Activated CD8-positive, alpha-beta memory T cell treated with anti-CD3 and anti-CD28 coated beads for 36 hours (primary cell): ENCODE results near the gene ALDH8A1. TPM values are rescaled to one million over a fixed set of nuclear protein-coding genes. Genes with fewer than 3 reads are reported as not detected.

Experiments
- CTCF ChIA-PET: fragments of 350-600 bp; sonication (Branson Sonifier 250); formaldehyde crosslinking; loops from one replicate; lab custom pipeline; 2021; ENCODE audit warnings: antibody characterized with exemption; lab: Charles Lee
- POLR2A ChIA-PET: fragments of 350-600 bp; sonication (Branson Sonifier 250); formaldehyde crosslinking; loops from one replicate; lab custom pipeline; 2021; ENCODE audit warnings: antibody characterized with exemption; lab: Charles Lee
- total RNA-seq, 2 experiments: library from RNA; stranded (reverse); gene quantifications; one replicate each; pipeline ENCODE4 v1.2.3, GENCODE V29; 2021

ALDH8A1 gene
- total RNA-seq, 2 experiments from 2014 or later: 0.84 to 0.91 TPM

- POLR2A ChIA-PET: no interaction called here
- CTCF ChIA-PET: no interaction called here
These were observed 4.5 kb upstream of the ALDH8A1 start for GRCh38 chr6:134954272-134955000.

- ChIA-PET POLR2A (no interaction called here), CTCF (no interaction called here)
These were observed 1.8 kb upstream of the ALDH8A1 start for GRCh38 chr6:134951494-134952263.

DNA sequence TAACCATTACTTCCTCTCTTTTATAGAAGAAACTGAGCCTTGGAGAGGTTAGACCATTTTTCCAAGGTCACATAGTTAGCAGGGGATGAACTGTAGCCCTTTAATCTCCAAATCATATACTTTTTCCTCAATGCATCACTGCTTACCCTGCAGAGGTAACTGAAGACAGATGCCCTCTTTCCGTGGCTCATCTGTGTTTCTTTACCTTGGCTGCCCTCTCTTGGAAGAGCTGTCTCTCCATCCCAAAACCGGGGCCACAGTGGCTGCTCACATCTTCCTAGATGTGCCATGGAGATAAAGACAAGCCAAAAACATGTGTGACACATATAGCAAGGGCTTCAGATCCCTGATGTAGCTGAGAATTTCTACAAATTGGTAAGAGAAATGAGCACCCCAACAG is 581 bp upstream of the ALDH8A1 start:
- ChIA-PET CTCF (no interaction called here), POLR2A (no interaction called here)

DNA sequence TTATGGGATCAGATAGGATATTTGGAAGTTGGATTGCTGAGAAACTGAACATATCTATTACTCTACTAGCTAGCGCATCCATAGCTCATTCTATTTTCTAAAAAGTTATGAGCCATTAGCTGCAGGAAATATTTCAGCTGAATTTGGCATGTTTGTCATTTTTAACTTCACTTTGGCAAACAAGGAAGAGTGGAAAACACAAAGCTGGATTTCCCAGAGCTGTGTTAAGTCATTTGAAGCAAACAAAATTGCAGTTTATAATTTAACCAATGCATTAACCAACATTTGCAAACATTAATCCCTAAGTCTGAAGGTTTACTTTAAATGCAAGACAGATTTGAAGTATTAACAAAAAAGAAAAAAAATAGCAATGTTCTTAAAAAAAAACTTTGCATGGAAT is 1.2 kb downstream of the ALDH8A1 start:
- ChIA-PET CTCF (interaction anchor here (1.4 kb wide), 1 partner anchor 8 kb away, joined by 3 read pairs; no protein-coding TSS in a partner anchor), POLR2A (no interaction called here)

GRCh38 chr6:134948142-134948541 is 1.8 kb downstream of the ALDH8A1 start:
- ChIA-PET POLR2A (no interaction called here), CTCF (interaction anchor here (0.7 kb wide), 1 partner anchor 655 kb away, joined by 3 read pairs; no protein-coding TSS in a partner anchor)

DNA sequence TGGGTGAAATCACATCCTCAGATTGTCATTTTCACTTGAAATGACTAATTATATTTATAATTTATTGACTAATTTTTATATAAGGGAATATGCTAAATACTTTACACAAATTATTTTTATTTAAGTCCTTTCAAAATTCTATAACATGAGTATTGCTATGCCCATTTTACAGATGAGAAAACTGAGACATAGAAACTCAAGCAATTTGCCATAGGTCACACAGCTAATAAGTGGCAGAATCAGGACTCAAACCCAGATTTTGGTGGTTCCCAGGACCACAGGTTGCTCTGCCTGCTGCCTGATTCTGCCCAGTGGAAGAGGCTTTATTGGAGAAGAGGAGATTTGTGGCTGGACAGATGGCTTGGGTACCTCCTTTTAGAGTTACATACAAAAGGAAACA is 4.9 kb downstream of the ALDH8A1 start:
- ChIA-PET CTCF (no interaction called here), POLR2A (no interaction called here)

DNA sequence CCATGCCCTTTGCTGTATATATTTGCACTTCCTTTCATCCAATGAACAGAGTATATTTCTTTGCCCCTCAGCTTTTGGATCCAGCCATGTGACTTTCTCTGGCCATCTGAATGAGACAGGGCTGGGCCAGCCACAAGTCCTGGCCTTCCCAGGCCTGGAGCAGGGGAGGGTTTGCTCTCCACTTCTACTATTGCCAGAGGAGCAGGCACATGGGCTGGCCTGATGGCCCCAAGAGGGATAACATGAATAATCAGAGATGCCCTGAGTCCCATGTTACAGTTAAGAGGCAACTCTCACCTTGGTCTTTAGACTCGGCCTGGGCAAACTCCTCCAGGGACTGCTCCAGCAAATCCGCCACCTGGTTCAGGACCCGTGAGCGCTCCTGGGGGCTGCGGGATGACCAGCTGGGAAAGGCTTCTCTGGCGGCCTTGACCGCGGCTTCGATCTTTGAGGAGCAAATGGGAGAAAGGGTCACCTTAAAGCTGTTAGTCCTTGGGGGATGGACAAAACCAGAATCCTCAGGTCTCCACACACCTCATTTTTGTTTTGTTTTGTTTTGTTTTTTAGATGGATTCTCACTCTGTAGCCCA is 6.3 kb downstream of the ALDH8A1 start:
- POLR2A ChIA-PET: no interaction called here
- CTCF ChIA-PET: no interaction called here

DNA sequence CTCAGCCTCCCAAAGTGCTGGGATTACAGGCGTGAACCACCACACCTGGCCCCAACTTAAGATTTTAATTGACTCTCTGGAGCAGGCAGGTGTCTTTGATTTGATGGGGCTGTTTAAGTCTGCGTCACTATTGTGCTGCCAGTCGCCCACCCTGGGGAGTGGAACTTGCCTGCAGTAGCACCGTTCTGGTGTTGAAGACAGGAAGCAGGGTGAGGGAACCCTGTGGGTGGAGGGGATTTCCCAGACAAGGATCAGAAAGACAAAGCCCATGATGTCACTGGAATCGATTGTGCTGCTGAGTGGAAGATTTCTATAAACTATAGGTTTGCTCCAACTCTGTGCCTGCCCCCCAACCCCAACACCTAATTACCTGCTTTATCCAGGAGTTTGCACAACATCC is 11.0 kb downstream of the ALDH8A1 start:
- CTCF ChIA-PET: no interaction called here
- POLR2A ChIA-PET: no interaction called here

GRCh38 chr6:134937426-134937825 is 12.5 kb downstream of the ALDH8A1 start:
- ChIA-PET CTCF (no interaction called here), POLR2A (no interaction called here)

DNA sequence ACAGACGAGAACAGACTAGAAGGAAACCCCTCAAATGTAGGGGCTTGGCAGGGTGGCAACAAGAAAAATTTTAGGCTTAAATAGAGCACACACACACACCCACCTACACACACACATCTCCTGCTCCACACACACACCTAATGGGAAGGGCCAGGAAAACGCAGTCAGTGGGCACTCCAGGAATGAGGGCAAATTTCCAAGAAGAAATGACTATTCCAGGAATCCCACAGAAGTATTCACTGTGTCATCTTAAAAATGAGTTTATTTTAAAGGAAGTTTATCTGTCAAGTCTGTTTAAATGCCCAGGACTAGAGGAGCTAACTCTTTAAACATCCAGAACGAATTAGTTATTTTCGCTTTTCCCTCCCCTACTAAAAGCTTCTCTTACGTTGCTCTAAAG is 13.0 kb downstream of the ALDH8A1 start:
- POLR2A ChIA-PET: no interaction called here
- CTCF ChIA-PET: no interaction called here

- ChIA-PET CTCF (no interaction called here), POLR2A (no interaction called here)
These were observed 13.4 kb downstream of the ALDH8A1 start for GRCh38 chr6:134936476-134936875.

- POLR2A ChIA-PET: no interaction called here
- CTCF ChIA-PET: no interaction called here
These were observed 15.0 kb downstream of the ALDH8A1 start for GRCh38 chr6:134934793-134935485.

- ChIA-PET POLR2A (no interaction called here), CTCF (interaction anchor here (1.1 kb wide), 1 partner anchor 8 kb away, joined by 3 read pairs; no protein-coding TSS in a partner anchor)
These were observed 17.1 kb downstream of the ALDH8A1 start for GRCh38 chr6:134932535-134933470.

DNA sequence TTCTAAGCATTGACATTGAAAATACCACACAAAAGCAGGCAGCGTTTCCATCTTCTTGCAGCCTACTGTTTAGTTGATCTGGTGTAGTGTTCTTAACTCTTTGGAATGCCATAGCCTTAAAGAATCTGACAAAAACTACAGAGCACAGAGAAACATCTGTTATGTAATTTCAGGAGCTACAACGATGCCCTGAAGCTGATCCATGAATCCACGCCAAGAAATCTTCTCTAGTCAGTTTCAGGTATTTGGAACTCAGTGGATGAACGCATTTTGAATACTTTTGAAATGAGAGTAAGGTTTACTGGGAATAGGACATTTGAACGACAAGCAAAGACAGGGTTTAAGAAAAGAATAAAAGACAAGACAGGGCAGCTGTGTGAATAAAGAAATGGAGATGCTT is 17.8 kb downstream of the ALDH8A1 start:
- ChIA-PET CTCF (interaction anchor here (1.1 kb wide), 1 partner anchor 9 kb away, joined by 3 read pairs; no protein-coding TSS in a partner anchor), POLR2A (no interaction called here)

GRCh38 chr6:134930463-134930862 is 19.4 kb downstream of the ALDH8A1 start:
- CTCF ChIA-PET: no interaction called here
- POLR2A ChIA-PET: no interaction called here

DNA sequence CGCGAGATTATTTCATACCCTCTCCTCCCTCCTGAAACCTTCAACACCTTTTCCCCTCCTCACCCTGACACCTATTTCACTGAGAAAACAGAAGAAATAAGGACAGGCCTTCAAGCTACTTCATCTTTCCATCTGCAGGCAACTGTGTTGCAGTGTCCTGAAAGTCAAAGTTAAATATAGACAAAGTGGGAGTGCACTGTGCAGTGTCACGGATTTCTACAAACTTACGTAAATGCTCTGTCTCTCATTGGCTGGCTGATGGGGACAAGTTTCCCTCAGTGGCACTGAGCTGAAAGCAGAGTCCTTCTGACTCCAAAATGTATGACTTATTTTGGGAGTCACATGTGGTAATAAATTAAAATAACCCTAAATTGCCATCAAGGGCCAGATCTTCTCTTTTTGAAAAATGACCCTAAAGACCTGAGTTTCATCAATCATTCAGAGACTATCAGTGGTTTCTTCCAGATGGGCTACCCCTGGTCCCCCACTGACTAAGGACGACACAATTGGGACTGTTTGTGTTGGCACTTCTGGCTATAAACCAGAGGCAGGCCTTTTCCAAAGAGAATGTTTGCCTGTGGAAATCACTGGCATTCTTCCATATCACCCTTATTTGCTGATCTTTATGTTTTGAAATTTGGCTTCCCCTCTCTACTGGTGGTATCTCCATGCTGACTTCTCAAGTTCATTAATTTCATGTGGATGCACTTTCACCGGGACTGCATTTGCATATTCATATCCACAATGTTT is 21.6 kb downstream of the ALDH8A1 start:
- CTCF ChIA-PET: no interaction called here
- POLR2A ChIA-PET: no interaction called here

DNA sequence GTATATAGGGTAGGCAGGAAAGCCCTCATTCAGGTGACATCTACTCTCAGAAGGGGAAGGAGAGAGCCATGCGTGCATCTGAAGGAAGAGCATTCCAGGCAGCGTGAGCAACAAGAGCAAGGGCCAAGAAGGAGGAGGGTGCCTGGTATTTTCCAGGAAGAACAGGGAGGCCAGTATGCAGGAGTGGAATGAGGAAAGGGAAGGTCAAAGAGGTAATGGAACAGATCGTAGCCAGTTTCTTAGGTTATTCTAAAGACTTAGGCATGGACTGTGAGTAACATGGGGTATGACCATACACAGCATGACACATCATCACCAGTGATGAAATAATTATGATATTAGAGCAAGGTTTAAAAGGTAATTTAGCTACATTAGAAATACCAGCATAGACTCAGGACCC is 24.1 kb downstream of the ALDH8A1 start:
- CTCF ChIA-PET: no interaction called here
- POLR2A ChIA-PET: no interaction called here

DNA sequence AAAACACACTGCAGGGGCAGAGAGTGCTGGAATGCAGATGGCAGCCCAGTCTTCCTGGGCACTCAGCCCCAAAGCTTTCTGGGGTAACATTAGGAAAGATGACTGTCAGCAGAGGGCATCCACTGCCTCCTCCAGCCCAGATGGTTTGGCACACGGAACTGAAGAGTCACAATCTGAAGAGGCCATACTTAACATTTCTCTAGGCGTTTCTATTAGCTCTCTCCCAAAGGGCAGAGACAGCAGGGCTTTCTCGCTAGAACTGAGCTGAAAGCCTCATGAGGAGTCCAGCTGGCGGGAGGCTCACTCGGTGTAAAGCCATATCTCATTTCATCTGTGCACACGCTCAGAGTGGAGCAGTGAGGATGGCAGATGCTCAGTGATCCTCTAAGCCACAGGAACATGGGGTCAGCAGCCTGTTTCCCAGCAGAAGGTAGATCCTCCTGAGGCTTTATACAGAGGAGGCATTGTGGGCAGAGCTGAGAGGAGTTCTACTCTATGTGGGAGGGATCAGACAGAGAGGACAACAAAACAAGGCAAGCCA is 28.1 kb downstream of the ALDH8A1 start:
- CTCF ChIA-PET: no interaction called here
- POLR2A ChIA-PET: no interaction called here
